ENCODE results near the gene TARBP2.

TARBP2 gene

GRCh38 chr12:53506881-53507602 lies 6.0 kb downstream of the TARBP2 start, which contains the start of gene NPFF:
NPFF (minus strand) TSS chr12:53507484; CDS start chr12:53507474, 10 bp downstream.
- DNase-seq (ENCODE audit: low read depth) = no peak

GRCh38 chr12:53507603-53507885 lies 6.5 kb downstream of the TARBP2 start:
- TF ChIP-seq CTCF (conservative IDR thresholded peaks at IDR 0.05; ENCODE audit: low read depth, low read length) = no peak
- no peak for DNase-seq (ENCODE audit: low read depth)
- no peak overlapping the region for H3K4me3 ChIP-seq (ENCODE audit: low read depth, low read length)

More at GRCh38 chr12:53506881-53507602, 6.0 kb downstream of the TARBP2 start, which contains the start of gene NPFF:
- H3K4me3 ChIP-seq (ENCODE audit: low read depth, low read length) = no peak within 1 kb of the TSS
- no peak for TF ChIP-seq CTCF (conservative IDR thresholded peaks at IDR 0.05; ENCODE audit: low read depth, low read length)

GRCh38 chr12:53508534-53509170 lies 7.6 kb downstream of the TARBP2 start:
- peak; percentile 93 for TF ChIP-seq CTCF (conservative IDR thresholded peaks at IDR 0.05; ENCODE audit: low read depth, low read length)
- peak; percentile 85 for DNase-seq (ENCODE audit: low read depth)
- no peak overlapping the region for H3K4me3 ChIP-seq (ENCODE audit: low read depth, low read length)

- no peak for TF ChIP-seq CTCF (conservative IDR thresholded peaks at IDR 0.05; ENCODE audit: low read depth, low read length)
- DNase-seq (ENCODE audit: low read depth) = no peak
- no peak overlapping the region for H3K4me3 ChIP-seq (ENCODE audit: low read depth, low read length)
Observed at GRCh38 chr12:53510181-53510812, 9.2 kb downstream of the TARBP2 start.

GRCh38 chr12:53513712-53514410 lies 12.8 kb downstream of the TARBP2 start:
- TF ChIP-seq CTCF (conservative IDR thresholded peaks at IDR 0.05; ENCODE audit: low read depth, low read length) = no peak

GRCh38 chr12:53514628-53515290 lies 13.7 kb downstream of the TARBP2 start:
- no peak for DNase-seq (ENCODE audit: low read depth)
- no peak for TF ChIP-seq CTCF (conservative IDR thresholded peaks at IDR 0.05; ENCODE audit: low read depth, low read length)

More at GRCh38 chr12:53513712-53514410, 12.8 kb downstream of the TARBP2 start:
- DNase-seq (ENCODE audit: low read depth) = no peak
- no peak overlapping the region for H3K4me3 ChIP-seq (ENCODE audit: low read depth, low read length)

More at GRCh38 chr12:53514628-53515290, 13.7 kb downstream of the TARBP2 start:
- H3K4me3 ChIP-seq (ENCODE audit: low read depth, low read length) = no peak overlapping the region

Data from choroid plexus epithelial cell (primary cell).